Measurements from ENCODE around the gene STUM.

- TF ChIP-seq CTCF (conservative IDR thresholded peaks at IDR 0.05): no peak
- TF ChIP-seq ZFX (IDR thresholded peaks at IDR 0.05): no peak
These were observed 39.9 kb downstream of the STUM start for GRCh38 chr1:226588484-226588883.
